Measurements from ENCODE around the gene EXOC4.

The EXOC4 gene

GRCh38 chr7:133562621-133563020 is 309.7 kb downstream of the EXOC4 start:
- peaks cover 0 to 2% (median 0%) of the 10 kb centered on the region in 4 experiments for H3K36me3 ChIP-seq (ENCODE audit: control insufficient read depth in 4 of 4, insufficient read depth in 4 of 4, low read length in 3 of 4)
- DNase-seq: no peak
- H3K27me3 ChIP-seq (replicated peaks in 2 of 5; ENCODE audit: control insufficient read depth in 4 of 5, insufficient read depth in 5 of 5, low read length in 4 of 5): no peaks in the 10 kb centered on the region
- peaks cover 0 to 19% (median 11%) of the 10 kb centered on the region in 4 experiments for H3K4me1 ChIP-seq (ENCODE audit: control extremely low read depth in 1 of 4, control insufficient read depth in 4 of 4, insufficient read depth in 4 of 4, low read length in 3 of 4)
- POLR2A ChIA-PET: interaction anchor here (1.2 kb wide), 1 partner anchor 22 kb away, joined by 4 read pairs; no protein-coding TSS in a partner anchor
- CTCF ChIA-PET: interaction anchor here (0.8 to 1.5 kb wide), 2 partner anchors 22 to 41 kb away, joined by 3 to 4 read pairs; no protein-coding TSS in a partner anchor
- 100% methylated on average over 1 of the region's 4 CpGs for WGBS (ENCODE audit: insufficient coverage)
- no peak overlapping the region for H3K27ac ChIP-seq (ENCODE audit: insufficient read depth in 1 of 2, low read depth in 1 of 2, low read length in 2 of 2, poor library complexity in 1 of 2, severe bottlenecking in 2 of 2)
- peaks cover 0 to 4% (median 3%) of the 10 kb centered on the region in 5 experiments for H3K9me3 ChIP-seq (ENCODE audit: control extremely low read depth in 1 of 5, control insufficient read depth in 4 of 5, insufficient read depth in 2 of 5, low read depth in 1 of 5, low read length in 4 of 5)
- no peak overlapping the region for H3K4me3 ChIP-seq (ENCODE audit: control insufficient read depth in 1 of 7, extremely low read depth in 1 of 7, insufficient read depth in 4 of 7, low read depth in 2 of 7, low read length in 6 of 7)

- ChIA-PET POLR2A (interaction anchor here (1.2 kb wide), 1 partner anchor 22 kb away, joined by 4 read pairs; no protein-coding TSS in a partner anchor), CTCF (interaction anchor here (1.5 kb wide), 1 partner anchor 23 kb away, joined by 3 read pairs; no protein-coding TSS in a partner anchor)
- Histone ChIP-seq H3K27ac (ENCODE audit: insufficient read depth in 1 of 2, low read depth in 1 of 2, low read length in 2 of 2, poor library complexity in 1 of 2, severe bottlenecking in 2 of 2) (no peak overlapping the region), H3K36me3 (ENCODE audit: control insufficient read depth in 4 of 4, insufficient read depth in 4 of 4, low read length in 3 of 4) (peaks cover 0 to 2% (median 0%) of the 10 kb centered on the region in 4 experiments), H3K4me1 (ENCODE audit: control extremely low read depth in 1 of 4, control insufficient read depth in 4 of 4, insufficient read depth in 4 of 4, low read length in 3 of 4) (peaks cover 0 to 19% (median 9%) of the 10 kb centered on the region in 4 experiments), H3K4me3 (ENCODE audit: control insufficient read depth in 1 of 7, extremely low read depth in 1 of 7, insufficient read depth in 4 of 7, low read depth in 2 of 7, low read length in 6 of 7) (peak overlapping the region in 1 of 7 experiments; percentile 8), H3K27me3 (replicated peaks in 2 of 5; ENCODE audit: control insufficient read depth in 4 of 5, insufficient read depth in 5 of 5, low read length in 4 of 5) (no peaks in the 10 kb centered on the region), H3K9me3 (ENCODE audit: control extremely low read depth in 1 of 5, control insufficient read depth in 4 of 5, insufficient read depth in 2 of 5, low read depth in 1 of 5, low read length in 4 of 5) (peaks cover 0 to 5% (median 3%) of the 10 kb centered on the region in 5 experiments)
- DNase-seq: peak; percentile 19 to 93 (median 84)
- WGBS (ENCODE audit: insufficient coverage): no CpG with 5 or more reads among the region's 5 CpGs
These were observed 310.4 kb downstream of the EXOC4 start for GRCh38 chr7:133563251-133563650.

DNA sequence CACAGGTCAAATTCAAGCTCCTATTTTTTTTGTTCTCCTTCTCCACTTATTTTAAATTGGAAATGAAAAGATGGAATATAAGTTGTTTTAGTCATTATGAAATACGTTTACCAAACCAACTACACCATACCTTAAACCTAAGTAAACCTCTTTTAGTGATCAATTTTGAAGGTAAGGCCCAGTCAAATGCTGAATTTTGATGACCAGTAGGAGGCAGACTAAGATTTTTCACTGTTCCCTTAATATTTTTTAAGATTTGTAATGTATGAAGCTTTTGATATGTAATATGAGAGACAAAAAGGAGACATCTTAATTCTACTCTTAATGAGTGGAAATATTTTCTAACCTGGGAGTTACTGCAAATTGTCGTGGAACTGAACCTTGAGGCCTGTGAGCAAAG is 311.6 kb downstream of the EXOC4 start:
- POLR2A ChIA-PET: no interaction called here
- no peak overlapping the region for H3K27ac ChIP-seq (ENCODE audit: insufficient read depth in 1 of 2, low read depth in 1 of 2, low read length in 2 of 2, poor library complexity in 1 of 2, severe bottlenecking in 2 of 2)
- 100% methylated on average over 1 of the region's 2 CpGs for WGBS (ENCODE audit: insufficient coverage)
- H3K9me3 ChIP-seq (ENCODE audit: control extremely low read depth in 1 of 5, control insufficient read depth in 4 of 5, insufficient read depth in 2 of 5, low read depth in 1 of 5, low read length in 4 of 5): peaks cover 0 to 5% (median 3%) of the 10 kb centered on the region in 5 experiments
- no peak for DNase-seq
- H3K4me3 ChIP-seq (ENCODE audit: control insufficient read depth in 1 of 7, extremely low read depth in 1 of 7, insufficient read depth in 4 of 7, low read depth in 2 of 7, low read length in 6 of 7): no peak overlapping the region
- peaks cover 0 to 2% (median 0%) of the 10 kb centered on the region in 4 experiments for H3K36me3 ChIP-seq (ENCODE audit: control insufficient read depth in 4 of 4, insufficient read depth in 4 of 4, low read length in 3 of 4)
- peaks cover 0 to 19% (median 9%) of the 10 kb centered on the region in 4 experiments for H3K4me1 ChIP-seq (ENCODE audit: control extremely low read depth in 1 of 4, control insufficient read depth in 4 of 4, insufficient read depth in 4 of 4, low read length in 3 of 4)
- no peaks in the 10 kb centered on the region for H3K27me3 ChIP-seq (replicated peaks in 2 of 5; ENCODE audit: control insufficient read depth in 4 of 5, insufficient read depth in 5 of 5, low read length in 4 of 5)
- CTCF ChIA-PET: no interaction called here

GRCh38 chr7:133568544-133568943 is 315.7 kb downstream of the EXOC4 start:
- Histone ChIP-seq H3K27me3 (replicated peaks in 2 of 5; ENCODE audit: control insufficient read depth in 4 of 5, insufficient read depth in 5 of 5, low read length in 4 of 5) (no peaks in the 10 kb centered on the region), H3K27ac (ENCODE audit: insufficient read depth in 1 of 2, low read depth in 1 of 2, low read length in 2 of 2, poor library complexity in 1 of 2, severe bottlenecking in 2 of 2) (no peak overlapping the region), H3K4me3 (ENCODE audit: control insufficient read depth in 1 of 7, extremely low read depth in 1 of 7, insufficient read depth in 4 of 7, low read depth in 2 of 7, low read length in 6 of 7) (no peak overlapping the region), H3K36me3 (ENCODE audit: control insufficient read depth in 4 of 4, insufficient read depth in 4 of 4, low read length in 3 of 4) (peaks cover 0 to 2% (median 0%) of the 10 kb centered on the region in 4 experiments), H3K4me1 (ENCODE audit: control extremely low read depth in 1 of 4, control insufficient read depth in 4 of 4, insufficient read depth in 4 of 4, low read length in 3 of 4) (peaks cover 0 to 7% (median 4%) of the 10 kb centered on the region in 4 experiments), H3K9me3 (ENCODE audit: control extremely low read depth in 1 of 5, control insufficient read depth in 4 of 5, insufficient read depth in 2 of 5, low read depth in 1 of 5, low read length in 4 of 5) (peaks cover 0 to 5% (median 3%) of the 10 kb centered on the region in 5 experiments)
- ChIA-PET CTCF (no interaction called here), POLR2A (no interaction called here)
- DNase-seq: no peak
- WGBS (ENCODE audit: insufficient coverage): no CpG with 5 or more reads among the region's 3 CpGs

GRCh38 chr7:133570321-133570720 is 317.4 kb downstream of the EXOC4 start:
- no peak for DNase-seq
- Histone ChIP-seq H3K27me3 (replicated peaks in 2 of 5; ENCODE audit: control insufficient read depth in 4 of 5, insufficient read depth in 5 of 5, low read length in 4 of 5) (no peaks in the 10 kb centered on the region), H3K27ac (ENCODE audit: insufficient read depth in 1 of 2, low read depth in 1 of 2, low read length in 2 of 2, poor library complexity in 1 of 2, severe bottlenecking in 2 of 2) (no peak overlapping the region), H3K9me3 (ENCODE audit: control extremely low read depth in 1 of 5, control insufficient read depth in 4 of 5, insufficient read depth in 2 of 5, low read depth in 1 of 5, low read length in 4 of 5) (peaks cover 0 to 5% (median 3%) of the 10 kb centered on the region in 5 experiments), H3K4me1 (ENCODE audit: control extremely low read depth in 1 of 4, control insufficient read depth in 4 of 4, insufficient read depth in 4 of 4, low read length in 3 of 4) (no peaks in the 10 kb centered on the region), H3K36me3 (ENCODE audit: control insufficient read depth in 4 of 4, insufficient read depth in 4 of 4, low read length in 3 of 4) (peaks cover 0 to 2% (median 0%) of the 10 kb centered on the region in 4 experiments), H3K4me3 (ENCODE audit: control insufficient read depth in 1 of 7, extremely low read depth in 1 of 7, insufficient read depth in 4 of 7, low read depth in 2 of 7, low read length in 6 of 7) (no peak overlapping the region)
- ChIA-PET CTCF (no interaction called here), POLR2A (no interaction called here)
- WGBS (ENCODE audit: insufficient coverage): 100% methylated on average over 2 of the region's 3 CpGs

- no peak for DNase-seq
- no peaks in the 10 kb centered on the region for H3K36me3 ChIP-seq (ENCODE audit: control insufficient read depth in 4 of 4, insufficient read depth in 4 of 4, low read length in 3 of 4)
- no peaks in the 10 kb centered on the region for H3K27me3 ChIP-seq (replicated peaks in 2 of 5; ENCODE audit: control insufficient read depth in 4 of 5, insufficient read depth in 5 of 5, low read length in 4 of 5)
- no peaks in the 10 kb centered on the region for H3K4me1 ChIP-seq (ENCODE audit: control extremely low read depth in 1 of 4, control insufficient read depth in 4 of 4, insufficient read depth in 4 of 4, low read length in 3 of 4)
- no peak overlapping the region for H3K4me3 ChIP-seq (ENCODE audit: control insufficient read depth in 1 of 7, extremely low read depth in 1 of 7, insufficient read depth in 4 of 7, low read depth in 2 of 7, low read length in 6 of 7)
- ChIA-PET POLR2A (no interaction called here), CTCF (no interaction called here)
- H3K9me3 ChIP-seq (ENCODE audit: control extremely low read depth in 1 of 5, control insufficient read depth in 4 of 5, insufficient read depth in 2 of 5, low read depth in 1 of 5, low read length in 4 of 5): peaks cover 0 to 5% (median 3%) of the 10 kb centered on the region in 5 experiments
- WGBS (ENCODE audit: insufficient coverage): 100% methylated on average over 1 of the region's 3 CpGs
- H3K27ac ChIP-seq (ENCODE audit: insufficient read depth in 1 of 2, low read depth in 1 of 2, low read length in 2 of 2, poor library complexity in 1 of 2, severe bottlenecking in 2 of 2): no peak overlapping the region
These were observed 318.2 kb downstream of the EXOC4 start for GRCh38 chr7:133571076-133571475.

- H3K36me3 ChIP-seq (ENCODE audit: control insufficient read depth in 4 of 4, insufficient read depth in 4 of 4, low read length in 3 of 4): no peaks in the 10 kb centered on the region
- CTCF ChIA-PET: interaction anchor here (0.9 to 1.3 kb wide), 2 partner anchors 11 to 31 kb away, joined by 3 read pairs; no protein-coding TSS in a partner anchor
- H3K4me3 ChIP-seq (ENCODE audit: control insufficient read depth in 1 of 7, extremely low read depth in 1 of 7, insufficient read depth in 4 of 7, low read depth in 2 of 7, low read length in 6 of 7): no peak overlapping the region
- no peaks in the 10 kb centered on the region for H3K27me3 ChIP-seq (replicated peaks in 2 of 5; ENCODE audit: control insufficient read depth in 4 of 5, insufficient read depth in 5 of 5, low read length in 4 of 5)
- DNase-seq: no peak
- H3K27ac ChIP-seq (ENCODE audit: insufficient read depth in 1 of 2, low read depth in 1 of 2, low read length in 2 of 2, poor library complexity in 1 of 2, severe bottlenecking in 2 of 2): no peak overlapping the region
- H3K9me3 ChIP-seq (ENCODE audit: control extremely low read depth in 1 of 5, control insufficient read depth in 4 of 5, insufficient read depth in 2 of 5, low read depth in 1 of 5, low read length in 4 of 5): peaks cover 0 to 5% (median 0%) of the 10 kb centered on the region in 5 experiments
- H3K4me1 ChIP-seq (ENCODE audit: control extremely low read depth in 1 of 4, control insufficient read depth in 4 of 4, insufficient read depth in 4 of 4, low read length in 3 of 4): no peaks in the 10 kb centered on the region
- POLR2A ChIA-PET: no interaction called here
These were observed 319.2 kb downstream of the EXOC4 start for GRCh38 chr7:133572087-133572486.
